Epithelial cell of proximal tubule (primary cell): ENCODE results near the gene GLRX. TPM values are rescaled to one million over a fixed set of nuclear protein-coding genes. Genes with fewer than 3 reads are reported as not detected.
"Not testable (repeated sequence)": the region's sequence is repeated elsewhere in the genome, so short reads cannot be mapped to it uniquely, and the experiment has no call there.

ENCODE experiments used
- DNase-seq: peaks from one replicate; pipeline ENCODE4 v3.0.0-alpha.2; 2011; ENCODE audit warnings: low read depth
- H3K4me3 ChIP-seq: 2 replicates; pipeline ENCODE4 v1.5.1; 2011; ENCODE audit warnings: low read depth, mild to moderate bottlenecking, low read length
- CTCF ChIP-seq: conservative IDR thresholded peaks from 2 replicates; pipeline ENCODE4 v1.5.1; 2012; ENCODE audit warnings: low read depth, mild to moderate bottlenecking, low read length
- total RNA-seq: library from RNA; depleted of rRNA; stranded (reverse); fragments of >200 nt; gene quantifications from 2 replicates; pipeline ENCODE4 v1.2.3, GENCODE V29; 2015

Gene GLRX
- total RNA-seq, 1 donor from 2014 or later = 147 TPM

- H3K4me3 ChIP-seq = no peak overlapping the region
- no peak for DNase-seq
- no peak for TF ChIP-seq CTCF
These were observed 7.3 kb downstream of the GLRX start for GRCh38 chr5:95815155-95815729.

DNA sequence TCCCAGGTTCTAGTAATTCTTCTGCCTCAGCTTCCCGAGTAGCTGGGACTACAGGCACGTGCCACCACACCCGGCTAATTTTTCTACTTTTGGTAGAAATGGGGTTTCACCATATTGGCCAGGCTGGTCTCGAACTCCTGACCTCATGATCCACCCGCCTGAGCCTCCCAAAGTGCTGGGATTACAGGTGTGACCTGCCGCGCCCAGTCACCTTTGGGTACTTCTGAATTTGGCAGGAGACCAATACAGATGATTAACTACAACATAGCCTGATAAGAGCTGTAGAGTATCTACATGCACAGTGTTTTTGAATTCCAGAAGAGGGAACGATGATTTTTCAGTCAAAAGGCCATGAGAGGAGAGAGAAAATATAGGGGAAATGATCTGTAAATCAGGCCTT, 9.5 kb downstream of the GLRX start:
- DNase-seq = not testable (repeated sequence)

GRCh38 chr5:95812074-95812471, 10.5 kb downstream of the GLRX start:
- no peak overlapping the region for H3K4me3 ChIP-seq
- TF ChIP-seq CTCF = no peak
- no peak for DNase-seq

More for the DNA sequence above, 9.5 kb downstream of the GLRX start:
- H3K4me3 ChIP-seq = not testable (repeated sequence)

DNA sequence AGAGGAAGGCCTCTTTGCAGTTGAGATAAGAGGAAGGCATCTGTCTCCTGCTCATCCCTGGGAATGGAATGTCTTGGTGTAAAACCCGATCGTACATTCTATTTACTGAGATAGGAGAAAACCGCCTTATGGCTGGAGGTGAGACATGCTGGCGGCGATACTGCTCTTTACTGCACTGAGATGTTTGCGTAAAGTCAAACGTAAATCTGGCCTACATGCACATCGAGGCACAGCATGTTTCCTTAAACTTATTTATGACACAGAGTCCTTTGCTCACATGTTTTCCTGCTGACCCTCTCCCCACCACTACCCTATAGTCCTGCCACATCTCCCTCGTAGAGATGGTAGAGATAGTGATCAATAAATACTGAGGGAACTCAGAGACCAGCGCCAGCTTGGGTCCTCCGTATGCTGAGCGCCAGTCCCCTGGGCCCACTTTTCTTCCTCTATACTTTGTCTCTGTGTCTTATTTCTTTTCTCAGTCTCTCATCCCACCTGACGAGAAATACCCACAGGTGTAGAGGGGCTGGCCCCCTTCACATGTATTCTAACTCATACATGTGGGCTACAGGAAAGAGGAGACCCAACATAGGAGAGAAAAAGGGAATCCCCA, 11.0 kb downstream of the GLRX start:
- not testable (repeated sequence) for DNase-seq, H3K4me3 ChIP-seq

DNA sequence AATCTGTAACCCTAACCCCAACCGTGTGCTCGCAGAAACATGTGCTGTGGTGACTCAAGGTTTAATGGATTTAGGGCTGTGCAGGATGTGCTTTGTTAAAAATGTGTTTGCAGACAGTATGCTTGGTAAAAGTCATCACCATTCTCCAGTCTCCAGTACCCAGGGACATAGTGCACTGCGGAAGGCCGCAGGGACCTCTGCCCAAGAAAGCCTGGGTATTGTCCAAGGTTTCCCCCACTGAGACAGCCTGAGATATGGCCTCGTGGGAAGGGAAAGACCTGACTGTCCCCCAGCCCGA, 11.5 kb downstream of the GLRX start:
- not testable (repeated sequence) for DNase-seq, H3K4me3 ChIP-seq

- H3K4me3 ChIP-seq = no peak overlapping the region
- no peak for TF ChIP-seq CTCF
- DNase-seq = no peak
These were observed 12.0 kb downstream of the GLRX start for GRCh38 chr5:95810305-95811125.

- no peak for TF ChIP-seq CTCF
- H3K4me3 ChIP-seq = no peak overlapping the region
- no peak for DNase-seq
These were observed 13.0 kb downstream of the GLRX start for GRCh38 chr5:95809414-95809960.

DNA sequence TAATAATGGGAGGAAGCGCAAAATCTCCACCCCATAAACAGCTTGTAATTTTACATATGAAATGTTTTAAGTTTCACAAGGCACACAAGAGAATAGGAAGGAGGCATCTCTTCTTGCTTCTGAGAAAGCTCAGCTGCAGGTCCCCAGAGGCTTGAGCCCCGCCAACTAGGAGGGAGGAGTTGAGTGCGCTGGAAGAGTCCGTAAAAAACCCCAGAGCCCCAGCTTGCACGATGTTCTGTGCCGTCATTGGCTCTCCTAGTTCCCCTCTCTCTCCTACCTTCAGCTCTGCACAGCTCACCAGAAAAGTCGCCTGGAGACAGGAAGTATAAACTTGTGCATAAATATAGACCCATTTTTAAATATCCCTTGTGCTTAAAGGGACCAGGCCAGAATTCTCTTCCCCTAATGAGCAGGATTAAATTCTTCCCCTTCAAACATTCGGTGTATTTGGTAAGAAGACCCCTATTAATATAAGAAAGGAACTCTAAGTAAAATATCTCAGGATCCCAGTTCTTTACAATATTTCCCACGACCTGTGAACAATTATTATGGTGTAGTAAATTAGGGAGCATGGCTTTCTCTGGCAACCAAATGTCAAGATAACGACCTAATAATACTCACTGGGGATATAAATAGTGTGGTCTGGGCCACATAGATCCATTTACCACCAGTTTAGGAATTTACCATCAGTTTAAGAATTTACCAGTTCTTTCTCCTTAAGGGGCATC, 13.7 kb downstream of the GLRX start:
- DNase-seq = no peak
- H3K4me3 ChIP-seq = no peak overlapping the region
- no peak for TF ChIP-seq CTCF
